HG03520 (cell line): ENCODE results near the gene ARHGEF39.

Experiments
- ATAC-seq: cut with Tn5 transposase; IDR thresholded peaks from one replicate; pipeline ENCODE4 v1.9.1; 2021; ENCODE audit warnings: mild to moderate bottlenecking, moderate library complexity; ENCODE audit not compliant: unreplicated experiment

The ARHGEF39 gene, protein sequence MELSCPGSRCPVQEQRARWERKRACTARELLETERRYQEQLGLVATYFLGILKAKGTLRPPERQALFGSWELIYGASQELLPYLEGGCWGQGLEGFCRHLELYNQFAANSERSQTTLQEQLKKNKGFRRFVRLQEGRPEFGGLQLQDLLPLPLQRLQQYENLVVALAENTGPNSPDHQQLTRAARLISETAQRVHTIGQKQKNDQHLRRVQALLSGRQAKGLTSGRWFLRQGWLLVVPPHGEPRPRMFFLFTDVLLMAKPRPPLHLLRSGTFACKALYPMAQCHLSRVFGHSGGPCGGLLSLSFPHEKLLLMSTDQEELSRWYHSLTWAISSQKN

DNA sequence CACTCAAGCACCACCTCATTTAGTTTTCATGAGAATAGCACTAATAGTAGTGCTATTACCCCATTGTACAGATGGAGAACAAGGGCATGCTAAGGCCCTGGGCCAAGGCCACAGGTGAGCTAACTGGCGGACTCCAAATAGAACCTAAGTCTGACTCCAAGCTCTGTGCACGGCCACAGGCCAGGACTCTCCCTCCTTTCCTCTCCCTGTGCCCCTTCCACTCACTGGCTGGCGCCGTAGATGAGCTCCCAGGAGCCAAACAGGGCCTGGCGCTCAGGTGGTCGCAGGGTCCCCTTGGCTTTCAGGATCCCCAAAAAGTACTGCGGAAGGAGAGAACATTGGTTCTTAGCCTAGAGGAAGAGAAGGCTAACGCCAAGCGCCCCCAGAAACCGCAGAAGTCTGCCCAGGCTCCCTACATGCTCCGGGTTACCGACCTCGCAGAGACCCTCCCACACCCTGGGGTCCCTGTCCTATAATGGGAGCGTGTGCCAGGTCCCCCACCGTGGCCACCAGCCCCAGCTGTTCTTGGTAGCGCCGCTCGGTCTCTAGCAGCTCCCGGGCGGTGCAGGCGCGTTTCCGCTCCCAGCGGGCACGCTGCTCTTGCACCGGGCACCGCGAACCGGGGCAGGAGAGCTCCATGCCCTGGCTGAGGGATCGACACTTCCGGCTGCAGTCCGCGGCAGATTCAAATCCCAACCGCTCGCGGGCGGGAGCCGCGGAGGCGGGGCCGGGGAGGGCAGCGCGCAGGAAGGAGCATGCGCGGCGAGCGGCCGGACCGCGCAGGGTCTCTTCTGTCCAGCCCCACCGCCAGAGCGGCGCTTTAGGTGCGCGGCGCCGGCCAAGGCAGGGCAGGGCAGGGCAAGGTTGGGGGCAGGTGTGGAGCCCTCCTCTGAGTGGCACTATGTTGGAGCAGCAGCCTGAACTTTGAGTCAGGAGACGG, at the start of gene ARHGEF39:
TSS of gene ARHGEF39 (minus strand) at position 665 of the 940 bp plus-strand sequence. CDS start at position 639, 26 bp downstream.
- ATAC-seq, result no peak

DNA sequence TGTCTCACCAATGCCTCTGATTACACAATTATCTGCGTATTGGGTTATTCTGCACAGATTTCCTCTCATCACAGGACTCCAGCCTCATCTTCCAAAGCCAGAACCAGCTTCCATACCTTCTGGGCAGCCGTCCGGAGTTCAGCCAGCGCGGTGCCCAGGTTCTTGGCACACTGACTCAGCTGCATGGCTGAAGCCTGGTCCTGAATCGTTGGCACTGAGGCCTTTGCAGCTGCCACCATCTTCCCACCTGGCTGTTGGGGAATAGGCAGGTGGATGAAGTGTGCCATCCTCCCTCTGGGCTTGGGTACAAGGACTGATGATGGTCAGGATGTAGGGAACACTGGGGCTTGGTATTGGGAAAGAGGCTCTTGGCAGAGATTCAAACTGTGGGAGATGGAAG, 49.1 kb upstream of the ARHGEF39 start:
- no peak for ATAC-seq

DNA sequence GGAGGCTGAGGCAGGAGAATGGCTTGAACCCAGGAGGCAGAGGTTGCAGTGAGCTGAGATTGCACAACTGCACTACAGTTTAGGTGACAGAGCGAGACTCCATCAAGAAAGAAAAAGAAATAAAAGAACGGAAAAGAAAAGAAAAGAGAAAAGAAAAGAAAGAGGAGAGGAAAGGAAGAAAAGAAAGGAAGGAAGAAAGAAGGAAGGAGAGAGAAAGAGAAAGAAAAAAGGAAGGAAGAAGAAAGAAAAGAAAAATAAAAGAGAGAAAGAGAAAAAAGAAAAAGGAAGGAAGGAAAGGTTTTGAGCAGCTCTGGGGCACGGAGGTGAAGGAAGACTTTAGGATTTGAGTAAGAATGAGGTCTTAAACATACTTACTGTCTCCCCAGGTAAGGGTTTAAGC, 48.6 kb upstream of the ARHGEF39 start:
- no peak for ATAC-seq

DNA sequence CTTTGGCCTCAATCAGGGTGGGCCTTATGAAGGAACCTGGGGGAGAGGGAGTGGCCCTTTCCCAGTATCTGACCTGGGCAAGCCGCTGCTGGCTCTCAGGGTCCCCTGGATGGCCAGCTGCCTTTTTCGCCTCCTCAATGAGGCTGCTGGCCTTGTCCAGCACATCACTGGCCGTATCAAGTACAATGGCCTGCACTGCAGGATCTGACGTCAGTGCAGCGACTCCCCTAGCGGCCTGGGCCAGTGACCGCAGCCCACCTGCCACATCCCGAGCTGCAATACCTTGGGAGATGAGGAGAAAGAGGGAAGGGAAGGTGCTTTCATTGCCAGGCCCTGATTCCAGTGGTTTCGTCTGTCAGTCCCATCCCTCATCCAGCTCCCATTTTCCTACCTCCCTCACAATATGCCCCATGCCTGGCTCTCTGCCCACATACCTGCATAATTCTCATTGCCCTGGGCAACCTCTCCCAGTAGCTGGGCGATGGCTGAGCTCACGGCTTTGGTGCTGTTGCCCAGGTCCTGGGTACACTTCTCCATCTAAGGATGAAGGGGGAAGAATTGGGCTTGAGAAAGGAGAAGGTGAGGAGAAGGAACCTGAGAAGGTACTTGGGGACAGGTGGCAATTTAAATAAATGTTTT, 47.9 kb upstream of the ARHGEF39 start:
- no peak for ATAC-seq

DNA sequence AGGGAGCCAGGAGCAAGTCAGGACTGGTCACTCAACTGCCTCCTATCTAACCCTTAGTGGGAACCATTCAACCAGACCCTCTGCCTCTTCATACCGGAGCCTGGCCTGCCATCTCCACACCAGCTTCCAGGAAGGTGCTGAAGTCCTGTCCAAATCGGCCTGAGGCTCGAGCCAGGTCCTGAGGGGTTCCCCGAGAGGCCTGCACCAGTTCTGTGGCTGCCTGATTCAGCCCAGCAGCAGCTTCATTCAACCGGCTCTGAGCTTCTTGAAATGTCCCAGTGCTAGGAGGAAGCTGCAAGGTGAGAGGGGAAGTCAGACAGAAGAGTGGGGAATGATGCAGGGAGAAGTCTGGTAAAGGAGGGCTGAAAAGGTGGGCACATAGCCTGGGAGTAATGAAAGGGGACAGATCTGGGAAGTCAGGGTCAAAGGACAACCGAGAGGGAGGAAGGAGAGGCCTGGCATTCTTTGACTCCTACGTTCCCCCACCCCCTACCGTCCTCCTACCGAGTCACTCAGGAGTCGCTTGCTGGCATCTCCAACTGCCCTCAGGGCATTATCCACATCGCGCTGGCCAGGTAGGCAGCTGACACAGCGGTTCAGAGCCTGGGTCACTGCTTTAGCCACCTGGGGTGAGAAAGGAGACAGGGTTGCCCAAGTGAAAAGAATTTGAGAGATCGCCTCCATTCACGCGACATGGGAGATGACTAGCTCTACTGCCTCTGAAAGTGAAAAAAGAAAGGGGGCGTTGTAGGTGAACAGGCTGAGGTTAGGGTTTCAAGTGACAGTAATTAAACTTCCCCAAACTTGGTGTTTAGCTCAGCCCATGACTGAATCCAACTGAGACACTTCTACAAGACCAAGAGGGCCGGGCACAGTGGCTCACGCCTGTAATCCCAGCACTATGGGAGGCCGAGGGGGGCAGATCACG, 46.8 kb upstream of the ARHGEF39 start:
- no peak for ATAC-seq

DNA sequence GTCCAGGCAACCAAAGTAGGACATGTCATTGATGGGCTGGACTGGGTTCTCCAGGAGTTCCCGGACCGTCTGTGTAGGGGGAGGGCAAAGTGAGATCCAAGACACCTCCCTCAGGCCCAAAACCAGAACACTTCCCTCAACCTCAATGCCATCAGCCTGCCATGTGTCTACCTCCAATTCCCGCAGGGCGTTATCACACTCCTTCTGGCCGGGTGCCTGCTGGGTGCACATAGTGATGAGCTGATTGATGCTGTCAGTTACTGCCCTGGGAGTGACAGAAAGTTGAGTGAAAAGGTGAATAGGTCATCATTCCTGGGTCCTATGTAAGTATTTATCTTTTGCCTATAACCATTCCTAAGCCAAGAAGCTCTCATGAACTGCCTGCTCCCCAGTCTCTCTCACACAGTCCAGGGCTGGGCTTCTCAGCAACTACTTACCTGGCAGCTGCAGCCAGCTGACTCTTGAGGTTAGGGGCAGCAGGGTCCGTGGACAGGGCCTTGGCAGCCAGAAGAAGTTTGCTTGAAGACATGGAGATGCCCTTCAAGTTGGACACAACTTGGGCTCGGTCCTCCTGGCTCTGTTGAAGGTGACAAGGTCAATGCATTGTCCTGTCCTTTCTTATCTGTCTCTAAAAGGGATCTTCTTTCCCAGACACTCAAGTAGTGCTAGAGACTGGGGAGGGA, 46.0 kb upstream of the ARHGEF39 start:
- no peak for ATAC-seq

DNA sequence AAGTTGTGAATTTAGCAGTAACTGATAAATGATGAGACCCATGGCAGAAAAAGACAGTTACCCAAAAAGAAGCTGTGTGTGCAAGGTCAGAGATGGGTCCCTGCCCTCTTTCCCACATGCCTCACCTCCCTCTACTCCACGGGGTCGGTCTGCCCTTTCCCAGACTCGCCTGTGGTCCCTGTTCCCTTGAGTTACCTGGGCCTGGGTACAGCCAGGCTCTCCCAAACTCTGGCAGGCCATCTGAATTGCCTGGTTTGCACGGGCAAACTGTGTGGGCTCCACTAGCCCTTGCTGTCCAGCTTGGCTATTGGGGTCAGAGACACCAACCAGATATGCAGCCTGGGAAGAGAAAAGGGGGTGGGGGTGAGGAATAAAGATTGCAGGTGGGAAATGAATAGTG, 43.2 kb upstream of the ARHGEF39 start:
- no peak for ATAC-seq

DNA sequence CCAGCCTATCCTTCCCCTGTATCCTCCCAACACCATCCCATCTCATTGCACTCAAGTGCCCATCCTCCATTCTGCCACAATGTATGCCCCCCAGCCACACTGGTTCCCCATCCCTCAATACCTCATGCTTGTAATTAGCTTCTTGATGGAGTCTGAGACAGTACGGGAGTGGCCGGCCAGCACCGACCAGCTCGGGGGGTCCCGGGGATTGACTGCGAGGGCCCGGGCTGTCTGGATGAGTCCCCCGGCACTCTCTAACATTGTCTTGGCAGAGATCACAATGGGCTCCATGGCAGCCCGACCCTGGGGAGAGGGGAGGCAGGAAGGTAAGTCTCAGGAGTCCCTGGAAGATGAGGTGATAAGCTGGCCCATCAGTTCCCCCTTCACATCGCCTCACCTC, 42.0 kb upstream of the ARHGEF39 start:
- ATAC-seq, result no peak

DNA sequence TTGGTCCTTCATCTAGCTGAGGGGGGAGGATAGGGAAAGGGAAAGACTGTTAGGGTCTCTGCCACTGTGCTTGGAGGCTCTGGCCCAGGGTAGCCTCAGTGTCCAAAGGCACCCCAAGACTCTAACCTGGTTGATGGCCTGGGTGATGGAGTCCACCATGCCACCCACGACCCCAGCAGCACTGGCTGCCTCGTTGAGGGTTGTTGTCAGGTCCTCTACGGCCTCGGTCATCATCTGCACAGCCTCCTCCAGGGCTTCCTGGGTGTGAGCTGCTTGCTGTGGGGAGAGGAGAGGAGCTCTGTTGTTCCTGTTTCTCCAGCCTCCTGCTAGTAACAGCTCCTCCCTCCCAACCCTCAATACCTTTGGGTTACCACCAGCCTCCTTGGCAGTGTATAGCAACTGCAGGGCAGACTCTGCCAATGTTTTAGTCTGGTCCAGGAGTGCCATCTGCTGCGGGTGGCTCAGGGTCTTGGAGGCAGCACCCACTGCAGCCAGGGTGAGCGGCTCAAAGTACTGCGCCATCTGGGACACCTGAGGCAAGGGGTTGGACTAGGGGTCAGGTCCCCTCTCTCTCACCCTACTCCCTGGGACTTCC, 40.9 kb upstream of the ARHGEF39 start:
- no peak for ATAC-seq

DNA sequence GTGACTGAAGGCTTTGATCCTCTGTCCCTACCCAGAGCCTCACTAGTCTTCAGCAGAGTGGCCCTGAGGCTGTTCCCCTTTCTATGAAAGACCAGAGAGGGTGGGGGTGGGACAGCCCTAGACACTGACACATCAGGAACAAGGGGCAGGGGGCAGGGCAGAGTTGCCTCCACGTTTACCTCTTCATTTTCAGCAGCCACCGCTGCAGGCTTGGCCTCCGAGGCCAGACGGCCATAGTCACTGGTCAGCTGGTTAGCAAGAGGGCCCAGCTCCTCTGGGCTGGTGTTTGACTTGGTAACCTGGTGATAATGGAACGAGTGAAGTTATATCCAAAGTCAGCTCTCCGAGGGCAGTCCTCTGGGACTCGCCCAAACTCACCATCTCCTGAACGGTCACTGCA, 40.4 kb upstream of the ARHGEF39 start:
- ATAC-seq, result no peak

DNA sequence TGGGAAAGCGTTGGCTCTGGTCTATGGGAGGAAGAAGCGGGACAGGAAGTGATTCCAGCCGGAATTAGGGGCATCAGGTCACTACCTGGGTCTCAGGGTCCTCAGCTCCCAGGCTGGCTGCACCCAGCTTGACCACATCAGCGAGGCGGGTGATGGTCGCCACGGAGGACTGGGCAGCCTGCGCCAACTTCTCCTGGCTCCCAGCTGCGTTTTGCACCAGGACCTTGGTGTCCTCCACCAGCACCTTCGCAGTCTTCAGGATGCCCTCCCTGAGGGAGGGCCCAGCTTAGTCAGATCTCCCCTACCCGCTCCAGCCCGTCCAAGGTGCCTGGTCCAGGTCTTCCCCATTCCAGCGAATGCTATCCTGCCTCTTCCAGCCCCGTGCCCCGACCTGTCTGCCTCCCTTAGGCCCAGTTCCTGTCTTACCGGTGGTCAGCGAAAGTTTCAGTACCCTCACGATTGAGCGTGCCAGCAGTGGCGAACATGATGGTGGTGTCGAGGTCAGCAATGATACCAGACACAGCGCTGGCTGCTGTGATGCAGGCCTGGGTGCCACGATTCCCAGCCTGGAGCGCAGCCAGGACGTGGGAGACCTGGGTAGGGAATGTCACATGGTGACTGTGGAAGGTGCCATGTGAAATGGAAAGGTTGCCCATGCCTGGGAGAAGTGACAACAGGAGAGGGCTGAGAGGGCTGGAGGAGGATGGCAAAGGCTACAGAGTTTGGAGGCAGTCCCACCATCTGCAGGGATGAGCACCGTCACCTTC, 39.1 kb upstream of the ARHGEF39 start:
- no peak for ATAC-seq

DNA sequence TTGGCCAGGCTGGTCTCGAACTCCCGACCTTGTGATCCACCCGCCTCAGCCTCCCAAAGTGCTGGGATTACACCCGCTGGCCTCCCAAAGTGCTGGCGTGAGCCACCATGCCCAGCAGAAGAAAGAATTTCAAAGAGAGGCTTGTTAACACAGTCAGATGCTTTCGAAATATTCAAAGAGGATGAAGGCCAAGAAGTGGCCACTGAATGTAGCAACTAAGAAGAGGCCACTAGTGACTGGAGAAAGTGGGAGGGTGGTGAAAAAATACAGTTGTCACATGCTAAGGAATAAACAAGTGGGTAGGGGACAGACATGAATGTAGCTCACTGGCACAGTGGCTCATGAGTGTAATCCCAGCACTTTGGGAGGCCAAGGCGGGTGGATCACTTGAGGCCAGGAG, 37.7 kb upstream of the ARHGEF39 start:
- ATAC-seq, result no peak

DNA sequence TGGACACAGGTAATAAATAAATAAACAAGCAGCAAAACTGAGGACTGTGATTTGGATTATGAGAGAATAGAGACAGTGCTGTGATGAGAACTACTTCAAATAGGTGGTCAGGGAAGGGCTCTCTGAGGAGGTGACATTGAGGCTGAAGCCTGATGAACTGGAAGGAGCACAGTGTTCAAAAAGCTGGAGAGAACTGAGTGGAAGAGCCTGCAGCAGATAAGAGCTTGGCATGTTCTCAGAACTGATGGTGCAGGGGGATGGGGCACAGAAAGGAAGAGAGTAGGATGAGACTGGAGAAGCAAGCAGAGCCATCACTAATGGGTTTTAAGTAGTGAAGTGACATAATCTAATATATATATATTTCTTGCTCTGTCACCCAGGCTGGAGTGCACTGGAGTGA, 35.9 kb upstream of the ARHGEF39 start:
- ATAC-seq, result no peak

DNA sequence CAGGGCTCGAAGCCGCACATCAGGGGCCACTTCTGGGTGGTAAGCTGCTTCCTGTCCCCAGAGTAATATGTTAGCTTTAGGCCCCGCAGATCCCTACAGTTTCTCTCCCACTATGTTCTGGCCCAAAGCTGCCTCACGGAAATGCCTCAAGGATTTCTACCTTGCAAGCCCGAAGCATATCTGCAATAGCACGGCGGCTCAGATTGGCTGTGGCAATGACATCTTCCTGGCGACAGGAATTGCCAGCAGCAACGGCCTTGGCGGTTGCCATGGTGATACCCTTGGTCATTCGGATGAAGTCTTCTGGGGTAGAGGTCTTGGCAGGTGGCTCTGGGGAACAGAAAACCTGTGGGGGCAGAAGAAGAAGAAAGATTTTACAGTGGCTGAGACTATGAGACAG, 35.0 kb upstream of the ARHGEF39 start:
- no peak for ATAC-seq

DNA sequence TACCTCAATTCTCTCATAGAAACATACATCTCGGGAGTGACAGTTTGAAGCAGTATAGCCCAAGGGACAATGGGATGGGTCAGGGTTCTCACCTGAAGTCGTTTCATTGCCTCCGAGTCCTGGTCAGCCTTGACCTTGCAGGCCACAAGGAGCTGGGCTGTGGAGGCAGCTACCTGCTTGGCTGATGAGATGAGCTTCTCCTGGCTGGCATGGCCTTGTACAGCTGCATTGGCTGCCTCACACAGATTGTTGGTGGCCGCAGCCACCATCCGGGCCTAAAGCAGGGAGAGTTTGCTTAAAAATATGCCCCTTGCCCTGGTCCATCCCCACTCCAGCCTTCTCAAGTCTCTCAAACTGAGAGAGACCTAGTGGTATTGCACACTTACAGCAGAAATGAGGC, 33.2 kb upstream of the ARHGEF39 start:
- no peak for ATAC-seq

DNA sequence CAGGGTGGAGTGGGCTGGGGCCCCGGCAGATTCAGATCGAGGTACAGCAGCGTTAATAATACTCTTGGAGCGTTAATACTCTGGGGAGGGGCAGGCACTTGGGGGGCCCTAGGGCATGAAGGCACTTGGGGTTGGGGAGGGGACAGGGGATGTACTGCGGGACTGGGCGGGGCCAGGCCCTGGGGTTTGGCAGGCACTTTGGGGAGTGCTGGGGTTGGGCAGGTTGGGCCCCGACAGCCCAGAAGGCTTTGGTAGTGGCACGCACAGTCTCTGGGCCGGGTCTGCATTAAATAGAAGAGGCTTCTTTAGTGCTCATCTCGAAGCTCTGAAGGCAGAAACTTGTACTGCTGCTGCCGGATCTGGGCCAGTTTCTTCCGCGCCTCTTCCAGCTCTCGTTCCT, 32.5 kb upstream of the ARHGEF39 start:
- ATAC-seq, result no peak

DNA sequence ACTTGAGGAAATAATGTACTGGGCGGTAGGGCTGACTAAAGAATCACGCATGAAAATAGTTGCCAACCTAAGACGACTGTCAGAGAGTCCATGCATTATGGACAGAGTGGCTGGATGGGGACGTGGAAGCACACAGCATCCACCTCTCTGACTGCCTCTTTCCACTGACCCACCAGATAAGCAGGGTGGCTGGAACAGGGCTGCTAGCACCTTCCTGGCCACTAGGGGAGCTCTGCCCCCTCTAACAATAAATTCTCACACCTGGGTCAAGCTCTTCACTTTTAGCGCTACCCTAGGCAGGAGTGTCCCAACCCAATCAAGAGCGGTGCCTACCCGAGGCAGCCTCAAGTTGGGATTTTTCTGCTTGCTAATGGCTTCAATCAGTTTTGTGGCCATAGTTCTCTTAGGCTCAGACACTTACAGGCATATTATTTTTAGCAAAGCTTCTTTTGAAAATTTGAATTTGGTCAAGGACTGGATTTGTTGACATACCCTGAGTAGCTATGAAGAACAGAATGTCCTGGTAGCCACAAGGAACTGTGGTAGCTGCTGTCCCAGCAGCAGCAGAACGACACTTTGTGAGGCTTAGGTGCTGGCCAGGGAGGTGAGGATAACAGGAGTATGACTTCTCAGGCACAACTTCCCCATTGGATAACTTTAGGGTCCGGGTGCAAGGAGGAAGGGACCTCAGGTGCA, 31.7 kb upstream of the ARHGEF39 start:
- peak; percentile 76 for ATAC-seq

DNA sequence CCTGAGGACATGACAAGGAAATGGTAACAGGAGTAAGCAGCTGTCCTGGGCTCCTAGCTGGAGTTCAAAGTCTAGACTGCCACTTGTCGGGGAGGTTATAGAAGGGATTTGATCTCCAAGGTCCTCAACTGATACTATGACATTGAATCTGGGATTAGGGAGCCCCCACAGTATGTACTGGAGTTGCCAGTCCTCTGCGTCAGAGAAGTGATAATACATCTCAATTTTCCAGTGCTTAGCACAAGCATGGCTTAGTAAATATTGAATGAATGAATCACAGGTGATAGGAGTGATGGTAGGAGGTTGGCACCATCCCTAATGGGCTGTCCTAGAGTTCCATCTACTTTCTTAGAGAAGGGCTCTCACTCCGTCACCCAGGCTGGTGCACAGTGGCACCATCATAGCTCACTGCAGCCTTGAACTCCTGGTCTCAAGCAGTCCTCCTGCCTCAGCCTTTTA, 31.0 kb upstream of the ARHGEF39 start:
- no peak for ATAC-seq
